Aorta (tissue), 5 donors: ENCODE results near the gene ELAVL4. TPM values are rescaled to one million over a fixed set of nuclear protein-coding genes. Genes with fewer than 3 reads are reported as not detected.

ENCODE experiments used
- ATAC-seq: fragments of 200-7000 bp; cut with Tn5 transposase; one replicate; pipeline ENCODE4 v1.9.1; 2022; ENCODE audit warnings: moderate library complexity; ENCODE audit not compliant: low FRiP score
- DNase-seq, 2 donors: peaks; one replicate each; pipeline ENCODE4 v3.0.0-alpha.2; 2020
- H3K27ac ChIP-seq, 2 donors: one replicate each; pipeline ENCODE4 v1.5.1; 2013; ENCODE audit warnings: low read length in 2 of 2, mild to moderate bottlenecking in 2 of 2, moderate library complexity in 2 of 2, control low read depth in 1 of 2, inconsistent platforms in 1 of 2, low read depth in 1 of 2
- H3K27me3 ChIP-seq, 2 donors: one replicate each; pipeline ENCODE4 v1.6.1; 2013; ENCODE audit warnings: control low read depth in 1 of 2, low read length in 1 of 2, mild to moderate bottlenecking in 1 of 2, moderate library complexity in 1 of 2; ENCODE audit not compliant: insufficient read depth in 2 of 2, control insufficient read depth in 1 of 2
- H3K36me3 ChIP-seq, 2 donors: one replicate each; pipeline ENCODE4 v1.6.1; 2013; ENCODE audit warnings: control low read depth in 1 of 2, low read length in 1 of 2, mild to moderate bottlenecking in 1 of 2; ENCODE audit not compliant: insufficient read depth in 2 of 2, control insufficient read depth in 1 of 2
- H3K4me1 ChIP-seq, 2 donors: one replicate each; pipeline ENCODE4 v1.6.1; 2013; ENCODE audit warnings: low read length in 2 of 2, control low read depth in 1 of 2, mild to moderate bottlenecking in 1 of 2, moderate library complexity in 1 of 2; ENCODE audit not compliant: insufficient read depth in 2 of 2, control insufficient read depth in 1 of 2
- H3K4me3 ChIP-seq, 2 donors: one replicate each; pipeline ENCODE4 v1.5.1; 2013; ENCODE audit warnings: low read length in 2 of 2, control low read depth in 1 of 2, mild to moderate bottlenecking in 1 of 2
- H3K9me3 ChIP-seq: one replicate; pipeline ENCODE4 v1.6.1; 2013; ENCODE audit warnings: mild to moderate bottlenecking, low read length; ENCODE audit not compliant: control insufficient read depth
- WGBS, 2 donors: extraction: QIAGEN DNeasy Blood & Tissue Kit; methylation state at CpG; one replicate each; pipeline ENCODE4 v1.1.7; 2013; 5-methylcytosine and 5-hydroxymethylcytosine counted together
- intact Hi-C, 2 donors: fragments of 100-400 bp; cut with DNase I; formaldehyde crosslinking; loops; one replicate each; pipeline versions ENCODE4 v1.14.2 to v1.15.0; 2022
- long read RNA-seq, 2 donors: library from polyadenylated mRNA; unstranded; transcript quantifications; one replicate each; pipeline ENCODE4 v2.0.0, GENCODE V29; 2020 to 2021
- polyA plus RNA-seq, 2 donors: library from polyadenylated mRNA; stranded (reverse); fragments of 200-250 nt; gene quantifications; one replicate each; pipeline ENCODE4 v1.2.3, GENCODE V29; 2013
- total RNA-seq, 2 donors: library from RNA; stranded (reverse); fragmentation: NEBNext Ultra II Directional; extraction: Animal tissue kit (Norgen Biotek cat#: 25700); gene quantifications; one replicate each; pipeline ENCODE4 v1.2.1, GENCODE V29; 2021
- donor health status: healthy with polysubstance abuse.
- donor health status: Bipolar disorder and iron deficiency.
- donor health status: DM: no; HTN: no; CAD: no.
- donor health status: DM: no; HTN: no; CAD: no.
- donor health status: DM: yes; HTN: yes; CAD: no.

The ELAVL4 gene
- total RNA-seq (under 1 TPM in 1 of 2 donors, not detected in 1; 0.39 TPM), polyA plus RNA-seq (under 1 TPM; 0.10 to 0.75 TPM)
- long read RNA-seq, donor 1: 0 reads
- long read RNA-seq, donor 2: 0 reads

DNA sequence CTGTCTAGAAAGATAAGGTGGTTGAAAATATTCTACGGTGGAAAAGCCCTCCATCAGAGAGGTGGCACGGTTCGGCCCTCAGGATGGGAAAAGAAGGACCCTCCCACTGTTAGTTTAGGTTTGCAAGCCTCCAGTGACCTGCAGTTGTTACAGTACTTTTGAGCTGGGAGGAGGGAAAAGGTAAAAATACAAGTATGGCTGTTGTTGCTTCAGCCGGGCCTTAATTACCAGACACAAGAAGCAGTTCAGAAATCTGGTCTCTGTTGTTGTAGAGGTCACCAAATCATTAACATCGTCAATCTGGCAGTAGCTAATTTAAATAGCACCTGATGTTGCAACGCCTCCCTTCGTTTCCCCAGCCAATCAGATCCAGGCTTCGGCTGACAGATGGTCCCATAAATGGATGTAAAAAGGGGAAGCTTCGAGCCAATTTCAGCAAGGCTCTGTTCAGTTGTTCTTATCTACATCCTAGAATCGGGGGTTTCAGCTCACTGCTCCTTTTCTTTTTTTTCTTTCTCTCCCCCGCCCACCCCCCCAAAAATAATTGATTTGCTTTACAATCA lies at the start of gene ELAVL4:
TSS of gene ELAVL4 (plus strand) at position 424 of the 563 bp plus-strand sequence. CDS start 270 bp downstream, outside the sequence.
- Histone ChIP-seq H3K4me1 (no peaks in the 10 kb centered on the region), H3K36me3 (no peaks in the 10 kb centered on the region), H3K4me3 (no peak within 1 kb of the TSS), H3K9me3 (peaks cover 4% of the 10 kb centered on the region), H3K27me3 (peaks cover 0 to 7% of the 10 kb centered on the region in 2 donors), H3K27ac (no peak within 1 kb of the TSS)
- no peak for DNase-seq
- intact Hi-C loops: no loop called here
- no peak for ATAC-seq
- WGBS, 2 donors: 32 to 40% methylated on average over 11 of the region's 11 CpGs

DNA sequence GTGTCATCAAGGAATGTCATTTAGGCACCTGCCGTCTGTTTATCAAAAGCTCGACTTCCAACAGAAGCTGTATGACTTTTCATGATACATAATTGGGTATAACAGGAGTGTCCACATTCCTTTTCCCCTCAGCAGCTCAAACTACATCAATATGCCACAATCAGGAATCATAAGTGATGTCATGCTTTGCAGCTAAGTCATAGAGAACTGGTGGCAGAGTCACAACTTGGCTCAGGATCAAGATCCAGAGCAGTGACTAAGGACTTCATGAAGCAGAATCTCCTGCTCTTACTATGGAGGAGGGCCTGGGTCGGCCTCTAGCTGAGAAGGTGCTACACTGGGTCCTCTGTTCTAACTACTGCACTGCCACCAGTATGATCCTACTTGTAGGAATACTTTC lies 48.4 kb upstream of the ELAVL4 start:
- no peak for DNase-seq
- H3K9me3 ChIP-seq: no peaks in the 10 kb centered on the region
- 74 to 75% methylated on average over 3 of the region's 3 CpGs for WGBS, 2 donors
- H3K27me3 ChIP-seq: no peaks in the 10 kb centered on the region
- ATAC-seq: no peak
- intact Hi-C loops: no loop called here
- H3K27ac ChIP-seq: no peak overlapping the region
- H3K36me3 ChIP-seq: no peaks in the 10 kb centered on the region
- H3K4me3 ChIP-seq: no peak overlapping the region
- H3K4me1 ChIP-seq: no peaks in the 10 kb centered on the region

DNA sequence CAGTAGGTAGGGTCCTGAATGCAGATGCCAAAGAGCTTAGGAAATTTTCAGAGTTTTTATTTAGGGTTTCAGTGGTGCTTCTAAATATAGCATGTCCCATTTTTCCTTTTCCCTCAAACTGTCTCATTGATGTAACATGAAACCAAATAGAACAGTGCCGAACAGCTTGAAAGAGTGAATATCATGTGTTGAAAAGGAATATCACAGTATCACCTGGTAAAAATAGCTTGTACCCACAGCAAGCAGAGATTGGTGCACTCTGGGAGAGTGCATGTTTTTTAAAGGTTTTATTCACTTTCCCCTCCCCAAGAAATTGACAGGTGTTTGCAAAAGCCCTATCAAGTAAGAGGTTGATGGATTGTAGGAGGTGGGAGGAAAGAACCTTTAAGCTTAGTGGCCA lies 41.9 kb upstream of the ELAVL4 start:
- Histone ChIP-seq H3K4me1 (no peaks in the 10 kb centered on the region), H3K9me3 (no peaks in the 10 kb centered on the region), H3K36me3 (no peaks in the 10 kb centered on the region), H3K4me3 (no peak overlapping the region), H3K27me3 (peaks cover 0 to 2% of the 10 kb centered on the region in 2 donors), H3K27ac (no peak overlapping the region)
- intact Hi-C loops: no loop called here
- 9 to 13% methylated on average over 1 of the region's 1 CpG for WGBS, 2 donors
- ATAC-seq: no peak
- no peak for DNase-seq

DNA sequence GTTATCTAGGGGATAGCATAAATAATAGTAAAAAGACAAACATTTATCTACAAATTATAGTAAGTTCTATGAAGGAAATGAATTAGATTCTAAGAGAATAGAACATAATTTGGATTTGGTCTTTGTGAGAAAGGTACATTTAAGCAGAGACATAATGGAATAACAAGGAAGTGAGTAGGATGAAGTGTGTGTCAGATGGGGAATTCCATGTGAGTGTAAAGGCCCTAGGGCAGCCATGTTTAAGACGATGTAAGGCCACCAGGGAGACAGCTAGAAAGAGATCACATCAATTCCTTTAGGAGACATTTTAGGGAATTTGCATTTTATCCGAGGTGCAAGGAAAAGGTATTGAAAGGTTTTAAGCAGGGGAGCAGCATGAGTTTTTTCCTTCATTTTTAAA lies 33.8 kb upstream of the ELAVL4 start:
- ATAC-seq (no peak), DNase-seq (no peak)
- Histone ChIP-seq H3K9me3 (no peaks in the 10 kb centered on the region), H3K27ac (no peak overlapping the region), H3K4me3 (no peak overlapping the region), H3K36me3 (no peaks in the 10 kb centered on the region), H3K27me3 (peaks cover 0 to 2% of the 10 kb centered on the region in 2 donors), H3K4me1 (no peaks in the 10 kb centered on the region)
- intact Hi-C loops: no loop called here
- WGBS, 2 donors: 62 to 65% methylated on average over 2 of the region's 2 CpGs

DNA sequence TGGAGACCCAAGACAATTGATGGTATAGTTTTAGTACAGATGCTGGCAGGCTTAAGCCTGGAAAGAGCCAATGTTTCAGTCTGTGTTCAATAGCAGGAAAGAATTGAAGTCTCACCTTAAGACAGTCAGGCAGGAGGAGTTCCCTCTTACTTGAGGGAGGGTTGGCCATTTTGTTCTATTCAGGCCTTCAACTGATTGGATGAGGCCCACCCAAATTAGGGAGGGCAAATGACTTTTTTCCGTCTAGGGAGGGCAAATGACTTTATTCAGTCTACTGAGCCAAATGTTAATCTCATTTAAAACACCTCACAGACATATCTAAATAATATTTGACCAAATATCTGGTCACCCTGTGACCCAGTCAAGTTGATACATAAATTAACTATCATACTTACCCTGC lies 31.4 kb upstream of the ELAVL4 start:
- no peak for DNase-seq
- intact Hi-C loops: no loop called here
- no peaks in the 10 kb centered on the region for H3K9me3 ChIP-seq
- no peak overlapping the region for H3K4me3 ChIP-seq
- ATAC-seq: no peak
- peaks cover 0 to 2% of the 10 kb centered on the region in 2 donors for H3K27me3 ChIP-seq
- no peak overlapping the region for H3K27ac ChIP-seq
- no peaks in the 10 kb centered on the region for H3K36me3 ChIP-seq
- WGBS, 2 donors: 61 to 65% methylated on average over 1 of the region's 1 CpG
- no peaks in the 10 kb centered on the region for H3K4me1 ChIP-seq

DNA sequence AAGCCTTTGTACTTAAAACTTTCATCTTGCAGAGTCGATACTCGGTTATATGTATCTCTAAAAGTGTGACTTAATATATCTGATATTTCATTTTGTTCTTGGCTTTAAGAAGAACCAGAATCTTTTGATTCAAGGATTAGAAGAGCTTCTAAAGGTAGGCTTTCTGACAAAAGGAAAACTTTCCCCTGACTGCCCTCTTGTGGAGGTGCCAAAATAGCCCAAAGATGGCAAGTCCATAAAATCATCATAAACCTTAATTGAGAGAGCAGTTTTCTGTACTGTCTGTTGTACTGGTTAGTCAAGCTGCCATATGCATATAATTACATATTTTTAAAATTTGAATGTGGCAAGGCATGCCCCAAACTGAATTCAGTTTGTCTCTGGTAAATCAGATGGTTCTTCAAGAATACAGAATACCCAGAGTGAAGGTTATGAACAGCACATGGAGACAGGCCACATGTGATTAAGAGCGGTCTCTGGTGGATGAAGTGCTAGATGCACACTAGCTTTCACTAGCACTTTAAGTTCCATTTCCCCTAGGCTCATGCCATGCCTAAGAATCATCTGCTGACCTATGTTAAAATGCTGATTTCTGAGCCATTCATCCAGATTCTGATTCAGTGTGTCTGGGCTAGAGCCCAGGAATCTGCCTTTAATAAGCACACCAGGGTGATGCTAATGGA lies 27.7 kb upstream of the ELAVL4 start:
- 68 to 70% methylated on average over 3 of the region's 3 CpGs for WGBS, 2 donors
- intact Hi-C loops: no loop called here
- no peak for DNase-seq
- H3K27me3 ChIP-seq: peaks cover 0 to 2% of the 10 kb centered on the region in 2 donors
- no peak overlapping the region for H3K27ac ChIP-seq
- no peaks in the 10 kb centered on the region for H3K9me3 ChIP-seq
- no peak for ATAC-seq
- H3K4me1 ChIP-seq: no peaks in the 10 kb centered on the region
- no peak overlapping the region for H3K4me3 ChIP-seq
- H3K36me3 ChIP-seq: no peaks in the 10 kb centered on the region

DNA sequence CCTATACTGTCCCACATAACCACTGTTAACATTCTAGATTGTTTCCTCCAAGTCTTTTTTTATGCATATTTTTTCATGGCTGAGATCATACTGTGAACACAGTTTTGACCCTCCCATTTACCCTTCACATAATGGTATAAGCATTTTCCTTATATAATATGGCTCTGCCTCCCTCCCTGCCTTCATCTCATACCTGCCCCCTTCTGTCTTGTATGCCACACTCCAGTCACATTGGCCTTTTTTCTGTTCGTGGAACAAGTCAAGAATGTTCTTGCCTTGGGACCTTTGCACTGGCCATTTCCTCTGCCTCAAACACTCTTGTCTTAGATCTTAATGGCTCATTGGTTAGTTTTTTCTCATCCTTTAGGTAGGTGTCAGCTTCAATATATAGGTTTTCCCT lies 24.3 kb upstream of the ELAVL4 start:
- H3K4me3 ChIP-seq: no peak overlapping the region
- intact Hi-C loops: no loop called here
- ATAC-seq: no peak
- H3K27me3 ChIP-seq: no peaks in the 10 kb centered on the region
- no peaks in the 10 kb centered on the region for H3K9me3 ChIP-seq
- WGBS, 2 donors: 50 to 53% methylated on average over 1 of the region's 1 CpG
- H3K36me3 ChIP-seq: no peaks in the 10 kb centered on the region
- H3K4me1 ChIP-seq: no peaks in the 10 kb centered on the region
- DNase-seq: no peak
- no peak overlapping the region for H3K27ac ChIP-seq

DNA sequence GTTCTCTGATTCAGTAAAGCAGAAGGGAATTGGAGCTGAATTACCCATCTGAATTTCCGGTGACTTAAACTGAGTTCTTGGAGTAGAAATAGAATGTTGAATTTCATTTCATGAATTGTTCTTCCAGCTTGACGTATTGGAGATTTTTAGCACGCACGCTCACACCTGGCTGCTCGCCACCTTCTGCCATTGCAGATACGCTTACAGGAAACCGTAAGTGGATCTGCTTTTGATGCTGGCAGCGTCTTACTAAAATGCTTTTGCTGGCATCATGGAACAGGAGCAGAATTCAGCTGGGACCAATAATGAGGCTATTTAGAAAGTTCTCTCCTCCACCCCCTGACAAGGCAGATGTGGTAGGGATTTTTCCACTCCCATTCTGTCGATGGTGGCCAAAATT lies 17.7 kb upstream of the ELAVL4 start:
- Histone ChIP-seq H3K4me1 (no peaks in the 10 kb centered on the region), H3K36me3 (no peaks in the 10 kb centered on the region), H3K27ac (no peak overlapping the region), H3K9me3 (no peaks in the 10 kb centered on the region), H3K27me3 (no peaks in the 10 kb centered on the region), H3K4me3 (no peak overlapping the region)
- ATAC-seq: no peak
- WGBS, 2 donors: 80 to 84% methylated on average over 9 of the region's 9 CpGs
- no peak for DNase-seq
- intact Hi-C loops: no loop called here

DNA sequence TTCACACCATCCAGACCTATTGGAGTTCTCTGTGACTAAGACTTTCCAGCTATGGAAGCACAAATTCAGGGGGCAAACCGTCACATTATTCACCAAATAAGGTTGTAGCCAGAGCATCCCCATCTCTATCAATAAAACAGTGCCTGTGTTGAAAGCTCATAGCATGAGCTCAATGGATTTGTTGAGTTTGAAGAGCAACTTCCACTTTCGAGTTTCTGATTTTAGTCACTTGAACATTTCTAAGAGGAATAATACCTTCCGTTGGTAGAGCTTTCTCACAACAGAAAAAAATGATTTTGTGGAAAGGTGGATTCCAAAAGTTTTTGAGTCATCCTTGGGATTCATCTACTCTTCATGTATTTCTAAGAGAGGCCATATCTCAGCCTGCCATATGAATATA lies 13.0 kb upstream of the ELAVL4 start:
- Histone ChIP-seq H3K27ac (no peak overlapping the region), H3K4me1 (no peaks in the 10 kb centered on the region), H3K4me3 (no peak overlapping the region), H3K9me3 (no peaks in the 10 kb centered on the region), H3K27me3 (no peaks in the 10 kb centered on the region), H3K36me3 (no peaks in the 10 kb centered on the region)
- intact Hi-C loops: no loop called here
- 70 to 71% methylated on average over 3 of the region's 3 CpGs for WGBS, 2 donors
- ATAC-seq (no peak), DNase-seq (no peak)
